MM.1S (cell line): ENCODE measurements around the gene CKLF.

Source experiments
- CTCF ChIP-seq: fragments of 300-600 bp; sonication (generic); IDR thresholded peaks from 2 replicates; pipeline ENCODE4 v1.5.1; 2016; ENCODE audit warnings: antibody characterized with exemption, low read length, mixed read lengths
- EZH2 ChIP-seq: fragments of 300-600 bp; sonication (generic); optimal IDR thresholded peaks from 2 replicates; pipeline ENCODE3; 2017; ENCODE audit warnings: low read depth, mild to moderate bottlenecking, antibody characterized with exemption, low read length, mixed read lengths
- EZH2phosphoT487 ChIP-seq: fragments of 300-600 bp; sonication (generic); IDR thresholded peaks from 2 replicates; pipeline ENCODE4 v1.6.1; 2018; ENCODE audit warnings: antibody characterized with exemption, low read length

GRCh38 chr16:66563574-66564334, 11.4 kb downstream of the CKLF start:
- TF ChIP-seq CTCF: no peak
- TF ChIP-seq EZH2: no peak
- no peak for TF ChIP-seq EZH2phosphoT487
